IPS-18c (cell line): ENCODE data around the gene SLC25A6.
"Not testable (repeated sequence)": the region's sequence is repeated elsewhere in the genome, so short reads cannot be mapped to it uniquely, and the experiment has no call there.

Source experiments
- H3K4me3 ChIP-seq: 2 replicates; pipeline ENCODE4 v1.7.0; 2013; ENCODE audit warnings: low read depth, mild to moderate bottlenecking, low read length, moderate library complexity; ENCODE audit not compliant: insufficient read depth
- H3K9me3 ChIP-seq: one replicate; pipeline ENCODE4 v1.6.1; 2013; ENCODE audit warnings: mild to moderate bottlenecking, low read length, moderate library complexity; ENCODE audit not compliant: control insufficient read depth, insufficient read depth

The SLC25A6 gene

DNA sequence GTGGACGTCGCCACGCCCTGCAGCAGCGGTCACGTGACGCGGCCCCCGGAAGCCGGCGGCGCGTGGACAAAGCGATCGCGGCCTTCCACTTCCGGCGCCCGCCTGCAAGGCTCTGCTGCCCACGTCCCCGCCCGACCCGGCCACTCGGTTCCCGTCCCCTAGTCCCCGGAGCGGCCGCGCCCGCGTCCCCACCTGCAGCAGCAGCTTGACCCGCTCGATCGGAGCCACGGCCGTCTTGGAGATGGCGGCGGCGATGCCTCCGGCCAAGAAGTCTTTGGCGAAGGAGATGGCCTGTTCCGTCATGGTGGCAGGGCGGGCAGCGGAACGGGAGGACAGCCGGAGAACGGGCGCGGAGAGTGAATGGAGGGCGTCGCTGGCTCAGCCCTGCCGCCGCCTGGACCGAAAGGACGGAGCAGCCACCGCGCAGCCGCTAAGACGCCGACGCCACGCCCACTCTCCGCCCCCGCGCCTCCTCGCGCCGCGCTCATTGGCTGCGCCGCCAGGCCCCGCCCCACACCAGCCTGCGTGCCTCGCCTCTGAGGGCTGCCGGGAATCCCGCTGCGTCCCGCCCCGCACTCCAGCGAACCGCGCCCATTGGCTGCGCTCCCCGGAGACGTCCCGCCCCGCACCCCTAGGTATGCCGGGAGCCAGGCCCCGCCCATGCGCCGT, at the start of gene SLC25A6:
TSS of gene SLC25A6 (minus strand) at position 407 of the 669 bp plus-strand sequence. CDS start at position 303, 104 bp downstream.
- peak within 1 kb of the TSS; percentile 100 for H3K4me3 ChIP-seq
- H3K9me3 ChIP-seq, result no peaks in the 10 kb centered on the region

- no peak overlapping the region for H3K4me3 ChIP-seq
- peaks cover 2% of the 10 kb centered on the region for H3K9me3 ChIP-seq
Observed at GRCh38 chrX:1440506-1440905, 48.6 kb upstream of the SLC25A6 start.

- no peak overlapping the region for H3K4me3 ChIP-seq
- H3K9me3 ChIP-seq, result no peaks in the 10 kb centered on the region
Observed at GRCh38 chrX:1435241-1435895, 43.5 kb upstream of the SLC25A6 start.

GRCh38 chrX:1434871-1435240, 42.9 kb upstream of the SLC25A6 start:
- H3K4me3 ChIP-seq, result no peak overlapping the region
- H3K9me3 ChIP-seq, result no peaks in the 10 kb centered on the region

DNA sequence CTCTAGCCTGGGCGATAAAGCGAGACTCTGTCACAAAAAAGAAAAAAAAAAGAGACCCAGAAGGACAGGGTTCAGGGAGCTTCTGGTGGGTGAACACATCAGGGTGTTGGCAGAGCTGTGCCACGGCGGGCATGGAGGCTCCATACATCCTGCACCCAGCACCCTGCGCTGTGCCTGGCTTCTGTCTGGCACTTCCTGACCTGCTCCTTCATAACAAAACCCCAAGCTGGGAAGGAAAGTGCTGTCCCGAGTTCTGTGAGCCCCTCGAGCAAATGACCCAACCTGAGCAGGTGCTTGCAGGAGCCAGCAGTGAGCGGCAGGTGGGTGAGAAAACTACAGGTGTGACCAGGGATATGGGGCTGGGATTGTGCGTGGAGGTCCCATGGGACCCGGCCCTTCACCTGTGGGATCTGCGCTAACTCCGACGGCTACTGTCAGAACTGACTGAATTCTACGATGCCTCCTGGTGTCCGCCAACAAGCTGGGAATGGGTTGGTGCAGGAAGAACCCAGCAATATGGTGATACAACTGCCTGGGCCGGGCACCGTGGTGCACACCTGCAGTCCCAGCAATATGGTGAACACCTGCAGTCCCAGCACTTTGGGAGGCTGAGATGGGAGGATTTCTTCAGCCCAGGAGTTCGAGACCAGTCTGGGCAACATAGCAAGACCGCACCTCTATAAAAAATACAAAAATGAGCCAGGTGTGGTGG, 41.9 kb upstream of the SLC25A6 start:
- no peaks in the 10 kb centered on the region for H3K9me3 ChIP-seq
- H3K4me3 ChIP-seq, result no peak overlapping the region

GRCh38 chrX:1430451-1430850, 38.5 kb upstream of the SLC25A6 start:
- no peak overlapping the region for H3K4me3 ChIP-seq
- no peaks in the 10 kb centered on the region for H3K9me3 ChIP-seq

DNA sequence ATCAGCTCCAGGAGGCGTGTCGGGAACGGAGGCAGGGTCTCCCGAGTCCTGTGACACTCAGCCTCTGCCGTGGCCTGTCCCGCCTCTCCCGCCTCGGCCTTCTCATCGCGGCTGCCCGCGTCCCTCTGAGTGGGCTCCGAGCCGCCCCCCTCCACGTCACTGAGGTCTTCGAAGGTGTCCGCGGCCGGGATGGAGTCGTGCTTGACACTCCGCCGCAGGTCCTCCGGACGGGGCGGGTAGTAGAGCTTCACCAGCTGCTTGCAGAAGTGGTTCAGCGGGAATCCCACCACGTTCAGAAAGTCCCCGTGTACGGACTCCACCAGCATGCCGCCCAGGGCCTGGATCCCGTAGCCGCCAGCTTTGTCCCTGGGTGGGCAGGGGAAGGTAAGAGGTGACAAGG, 35.8 kb upstream of the SLC25A6 start:
- Histone ChIP-seq H3K9me3 (no peaks in the 10 kb centered on the region), H3K4me3 (no peak overlapping the region)

DNA sequence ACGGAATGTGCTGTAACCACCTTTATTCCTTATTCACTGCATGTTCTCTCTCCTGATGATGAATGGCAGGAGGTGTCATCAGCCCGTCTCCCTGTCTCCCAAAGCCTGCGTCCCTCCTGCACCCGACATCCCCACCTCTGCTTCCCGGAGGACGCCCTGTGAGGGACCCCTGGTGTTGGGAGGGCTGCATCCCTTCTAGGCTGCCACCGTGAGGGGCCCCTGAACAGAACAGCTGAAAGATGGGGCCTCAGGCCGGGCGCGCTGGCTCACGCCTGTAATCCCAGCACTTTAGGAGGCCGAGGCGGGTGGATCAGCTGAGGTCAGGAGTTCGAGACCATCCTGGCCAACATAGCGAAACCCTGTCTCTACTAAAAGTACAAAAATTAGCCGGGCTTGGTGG, 34.4 kb upstream of the SLC25A6 start:
- H3K4me3 ChIP-seq, H3K9me3 ChIP-seq: not testable (repeated sequence)

DNA sequence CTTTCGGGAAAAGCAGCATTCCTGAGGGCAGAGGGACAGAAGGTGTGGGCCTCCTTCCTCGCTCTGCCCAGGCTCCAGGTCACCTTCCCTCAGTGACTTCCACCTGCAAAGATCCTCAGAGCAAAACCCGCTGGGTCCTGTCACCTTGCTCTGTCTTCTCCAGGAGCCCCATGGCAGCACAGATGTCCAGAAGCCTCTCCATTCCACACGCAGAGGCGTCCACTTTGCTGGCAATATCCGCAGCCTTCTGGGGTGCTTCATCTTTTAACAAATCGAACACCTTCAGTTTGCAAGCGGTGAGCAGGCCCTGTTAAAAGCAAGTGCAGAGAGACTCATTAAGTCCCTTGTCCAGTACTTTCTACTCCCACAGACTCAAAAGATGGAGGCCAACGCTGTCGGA, 33.5 kb upstream of the SLC25A6 start:
- peaks cover 4% of the 10 kb centered on the region for H3K9me3 ChIP-seq
- no peak overlapping the region for H3K4me3 ChIP-seq

GRCh38 chrX:1424147-1424851, 32.4 kb upstream of the SLC25A6 start:
- no peak overlapping the region for H3K4me3 ChIP-seq
- H3K9me3 ChIP-seq, result peaks cover 4% of the 10 kb centered on the region

DNA sequence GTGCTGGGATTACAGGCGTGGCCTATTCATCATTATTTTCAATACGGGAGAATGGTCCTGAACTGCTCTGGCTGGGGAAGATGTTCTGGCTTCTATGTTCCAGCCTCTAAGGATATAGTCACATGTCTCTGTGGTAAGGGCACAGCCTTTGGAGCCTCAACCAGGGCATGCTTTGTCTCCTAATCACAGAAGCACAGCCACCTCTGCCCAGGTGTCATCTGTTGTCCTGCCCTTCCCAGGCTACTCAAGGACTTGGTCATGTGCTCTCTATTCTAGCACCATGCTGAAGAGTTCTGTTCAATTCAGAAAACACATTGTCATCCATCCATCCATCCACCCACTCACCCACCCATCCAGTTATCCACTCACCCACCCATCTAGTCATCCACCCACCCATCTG, 31.3 kb upstream of the SLC25A6 start:
- Histone ChIP-seq H3K4me3 (no peak overlapping the region), H3K9me3 (peaks cover 4% of the 10 kb centered on the region)

DNA sequence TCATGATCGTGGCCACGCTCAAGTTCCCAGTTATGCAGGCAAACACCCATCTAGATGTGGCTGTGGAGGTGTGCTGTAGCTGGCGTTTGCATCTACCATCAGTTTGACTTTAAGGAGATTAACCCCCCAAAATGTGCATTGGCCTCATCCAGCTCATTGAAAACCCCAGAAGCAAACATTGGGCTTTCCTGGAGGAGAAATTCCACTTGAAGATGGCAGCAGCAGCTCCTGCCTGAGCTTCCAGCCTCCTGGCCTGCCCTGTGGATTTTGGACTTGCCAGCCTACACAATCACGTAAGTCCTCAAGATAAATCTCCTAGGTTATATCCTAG, 30.2 kb upstream of the SLC25A6 start:
- H3K4me3 ChIP-seq, result no peak overlapping the region
- H3K9me3 ChIP-seq, result peaks cover 4% of the 10 kb centered on the region

DNA sequence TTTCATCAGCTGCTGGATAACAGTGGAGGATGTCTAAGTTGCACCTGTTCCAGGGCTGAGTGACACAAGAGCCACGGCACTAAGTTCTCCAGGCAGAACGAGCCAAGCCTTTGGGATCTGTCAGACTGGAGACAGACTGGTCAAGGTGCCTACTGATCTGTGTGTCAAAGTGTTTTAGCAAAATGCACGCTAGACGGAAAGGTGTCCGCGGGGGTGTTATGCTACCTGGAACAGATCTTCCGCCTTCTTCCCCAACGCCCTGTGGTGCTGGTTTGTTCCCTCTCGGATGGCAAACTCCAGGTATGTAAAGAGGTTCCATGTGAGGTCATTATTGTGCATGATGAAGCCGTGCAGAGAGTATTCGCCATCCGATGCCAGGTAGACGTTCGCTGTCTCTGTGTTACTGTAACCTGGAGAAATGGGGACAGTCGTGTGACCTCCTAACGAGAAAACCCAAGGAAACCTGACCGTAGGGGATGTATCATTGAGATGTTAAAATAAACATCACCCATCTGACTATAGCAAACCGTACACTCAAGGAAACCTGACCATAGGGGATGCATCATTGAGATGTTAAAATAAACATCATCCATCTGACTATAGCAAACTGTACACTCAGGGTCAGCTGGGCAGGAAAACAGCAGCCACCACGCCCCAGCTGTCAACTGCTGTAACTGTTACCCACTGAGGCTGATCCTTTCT, 29.7 kb upstream of the SLC25A6 start:
- Histone ChIP-seq H3K4me3 (no peak overlapping the region), H3K9me3 (peaks cover 4% of the 10 kb centered on the region)

GRCh38 chrX:1420371-1420770, 28.5 kb upstream of the SLC25A6 start:
- Histone ChIP-seq H3K4me3 (no peak overlapping the region), H3K9me3 (peaks cover 4% of the 10 kb centered on the region)

GRCh38 chrX:1419545-1420355, 27.8 kb upstream of the SLC25A6 start:
- peaks cover 4% of the 10 kb centered on the region for H3K9me3 ChIP-seq
- no peak overlapping the region for H3K4me3 ChIP-seq

DNA sequence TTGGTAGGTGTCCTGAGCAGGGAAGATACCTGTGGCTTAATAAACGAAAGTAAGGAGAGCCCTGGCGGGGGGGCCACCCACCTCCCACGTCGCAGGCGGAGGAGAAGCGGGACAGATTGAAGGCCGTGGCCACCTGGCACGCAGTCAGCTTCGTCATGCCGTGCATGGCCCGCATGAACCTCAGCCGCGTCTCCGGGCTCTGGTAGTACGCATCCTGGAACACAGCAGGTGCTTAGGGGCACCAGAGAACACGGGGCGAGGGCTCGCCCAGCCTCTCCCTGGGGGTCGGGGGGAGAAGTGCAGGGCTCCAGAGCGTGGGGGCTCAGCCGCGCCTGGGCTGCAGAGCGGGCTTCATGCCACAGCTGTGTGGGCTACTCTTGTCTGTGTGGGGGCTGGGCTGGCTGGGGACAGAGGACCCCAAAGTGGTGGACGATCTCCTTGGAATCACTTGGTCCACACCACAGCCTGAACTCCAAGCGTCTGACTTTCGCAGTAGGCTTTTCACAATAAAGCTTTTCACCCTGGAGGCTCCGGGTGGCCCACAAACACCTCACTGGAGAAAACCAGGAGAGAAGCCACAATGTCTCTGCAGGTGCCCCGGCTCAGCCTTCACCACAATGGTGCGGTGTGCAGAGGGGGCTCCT, 27.1 kb upstream of the SLC25A6 start:
- Histone ChIP-seq H3K9me3 (peaks cover 4% of the 10 kb centered on the region), H3K4me3 (no peak overlapping the region)
